NCI-H524 (cell line): ENCODE data around the gene PHF1.

Experiments used
- DNase-seq, 2 experiments: peaks; one replicate each; lab custom pipeline; 2025; lab: John Stamatoyannopoulos, UW

PHF1 gene

DNA sequence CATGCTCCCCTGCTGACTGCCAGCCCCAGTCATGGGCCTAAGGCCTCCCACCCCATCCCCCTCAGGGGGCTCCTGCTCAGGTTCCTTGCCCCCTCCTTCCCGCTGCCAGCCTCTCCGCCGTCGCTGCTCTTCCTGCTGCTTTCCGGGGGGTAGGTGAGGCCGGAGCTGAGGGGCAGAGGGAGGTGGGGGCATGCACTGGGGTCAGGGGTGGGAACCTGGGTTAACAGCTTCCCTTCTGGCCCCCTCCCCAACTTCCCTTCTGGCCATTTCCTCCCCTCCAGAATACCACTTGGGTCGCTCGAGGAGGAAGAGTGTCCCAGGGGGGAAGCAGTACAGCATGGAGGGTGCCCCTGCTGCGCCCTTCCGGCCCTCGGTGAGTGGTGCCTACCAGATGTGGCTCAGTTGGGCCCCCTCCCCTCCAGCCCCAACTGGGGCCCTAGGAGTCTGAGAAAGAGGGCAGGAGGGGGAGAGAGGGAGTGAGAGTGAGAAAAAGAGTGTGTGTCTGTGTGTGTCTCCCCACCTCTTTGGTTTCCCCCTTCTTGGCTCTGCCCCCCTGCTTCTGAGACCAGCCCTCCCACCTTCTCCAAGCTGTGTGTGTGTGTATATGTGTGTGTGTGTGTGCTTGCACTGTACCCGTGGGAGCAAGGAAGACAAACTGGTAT, 21.2 kb downstream of the PHF1 start:
- no peak for DNase-seq

DNA sequence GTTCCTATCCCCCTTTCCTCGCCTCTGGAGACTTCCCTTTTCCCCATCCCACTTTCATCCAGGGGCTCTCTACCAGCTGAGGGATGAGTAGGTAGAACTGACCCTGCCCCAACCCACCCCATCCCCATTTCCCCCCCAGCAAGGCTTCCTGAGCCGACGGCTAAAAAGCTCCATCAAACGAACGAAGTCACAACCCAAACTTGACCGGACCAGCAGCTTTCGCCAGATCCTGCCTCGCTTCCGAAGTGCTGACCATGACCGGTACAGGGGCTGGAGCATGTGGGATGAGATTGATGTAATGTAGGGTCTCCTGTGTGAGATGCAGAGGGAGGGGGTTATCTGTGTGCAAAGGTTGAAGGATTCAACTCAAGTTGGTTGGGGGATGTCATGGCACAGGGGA, 21.7 kb downstream of the PHF1 start:
- no peak for DNase-seq

DNA sequence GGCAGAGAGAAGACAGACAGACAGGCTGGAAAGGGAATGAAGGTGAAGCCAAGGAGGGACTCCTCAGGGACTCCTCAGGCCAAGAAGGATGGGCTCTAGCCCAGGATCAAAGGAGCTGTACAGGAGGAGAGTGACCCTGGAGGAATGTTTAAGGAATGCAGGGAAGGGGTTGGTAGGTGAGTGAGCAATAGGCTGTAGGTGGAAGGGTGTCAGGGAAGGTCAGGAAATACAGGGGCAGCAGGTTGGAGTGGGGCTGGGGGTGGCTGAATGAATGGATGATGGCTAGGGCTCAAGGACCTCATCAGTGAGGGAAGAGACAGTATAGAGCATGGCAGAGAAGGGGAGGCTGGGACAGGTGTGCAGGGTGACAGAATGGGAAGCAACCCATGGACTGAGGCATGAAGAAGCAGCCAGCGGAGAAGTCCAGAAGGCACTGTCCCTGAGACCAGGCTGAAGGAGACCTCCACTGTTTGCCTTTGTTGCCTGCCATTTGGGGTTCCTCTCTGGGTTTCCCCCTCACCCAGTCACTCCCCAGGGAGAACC, 22.3 kb downstream of the PHF1 start:
- DNase-seq = no peak

DNA sequence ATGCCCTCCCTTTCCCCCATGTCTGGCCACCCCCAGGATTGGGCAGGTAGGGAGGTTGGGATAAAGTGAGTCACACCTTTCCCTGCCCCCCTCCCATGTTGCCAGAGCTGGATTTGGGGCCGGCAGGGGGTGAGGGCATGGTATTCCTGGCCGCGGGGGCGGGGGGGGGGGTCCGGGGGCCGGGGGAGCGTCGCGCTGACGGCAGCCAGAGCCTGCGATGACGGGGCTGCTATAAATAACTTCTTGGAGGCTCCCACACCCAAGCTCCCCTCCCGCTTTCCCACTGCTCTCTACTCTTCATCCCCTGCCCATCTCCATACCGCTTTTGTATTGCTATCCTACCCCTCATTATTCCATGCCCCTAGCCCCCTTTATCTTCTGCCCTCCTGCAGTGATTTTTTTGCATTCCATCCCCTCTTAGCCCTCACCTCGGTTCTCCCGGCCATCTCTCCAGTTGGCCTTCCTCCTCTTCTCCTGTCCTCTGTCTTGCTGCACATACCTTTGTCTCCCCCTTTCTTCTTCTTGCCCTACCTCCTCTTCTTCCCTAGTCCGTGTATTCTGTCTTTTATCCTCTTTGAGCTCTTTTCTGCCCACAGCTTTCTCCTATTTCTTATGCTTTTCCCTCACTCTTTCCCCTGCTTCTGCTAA, 22.9 kb downstream of the PHF1 start:
- no peak for DNase-seq

DNA sequence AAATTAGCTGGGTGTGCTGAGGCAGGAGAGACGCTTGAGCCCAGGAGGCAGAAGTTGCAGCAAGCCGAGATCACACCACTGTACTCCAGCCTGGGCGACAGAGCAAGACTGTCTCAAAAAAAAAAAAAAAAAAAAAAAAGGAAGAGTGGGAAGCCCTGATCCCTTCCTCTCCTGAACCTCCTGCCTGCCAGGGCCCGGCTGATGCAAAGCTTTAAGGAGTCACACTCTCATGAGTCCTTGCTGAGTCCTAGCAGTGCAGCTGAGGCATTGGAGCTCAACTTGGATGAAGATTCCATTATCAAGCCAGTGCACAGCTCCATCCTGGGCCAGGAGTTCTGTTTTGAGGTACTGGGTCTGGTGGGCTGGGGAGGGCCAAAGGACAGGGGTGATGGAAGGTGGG, 24.1 kb downstream of the PHF1 start:
- no peak for DNase-seq

- DNase-seq = no peak
Measured at GRCh38 chr6:33437666-33438065, 26.9 kb downstream of the PHF1 start.

DNA sequence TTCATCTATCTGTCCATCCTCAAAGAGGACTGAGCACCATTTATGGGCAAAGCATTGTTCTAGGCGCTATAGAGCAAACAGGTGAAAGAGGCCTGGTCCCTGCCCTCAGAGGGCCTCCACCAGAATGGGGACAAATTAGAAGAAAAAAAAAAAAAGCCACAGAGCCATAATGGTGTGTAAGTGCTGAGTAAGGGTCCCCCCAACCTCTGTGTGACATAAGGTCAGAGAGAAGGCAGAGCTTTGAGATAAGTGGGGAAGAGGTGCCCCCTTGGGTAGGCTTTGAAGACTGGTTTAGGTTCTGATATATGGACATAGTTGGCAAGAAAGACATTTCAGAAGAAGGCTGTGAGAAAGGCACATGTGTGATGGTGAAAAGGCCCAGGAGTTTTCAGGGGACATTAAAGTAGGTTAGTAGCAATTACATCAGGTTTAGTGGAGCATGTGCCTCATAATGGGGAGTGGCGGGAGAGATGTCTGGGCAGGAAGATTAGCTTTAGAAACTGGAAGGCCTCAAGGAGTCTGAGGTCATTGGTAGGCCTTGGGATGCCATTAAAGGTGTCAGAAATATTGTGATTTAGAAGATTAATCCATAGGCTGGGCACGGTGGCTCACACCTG, 28.3 kb downstream of the PHF1 start:
- DNase-seq = no peak

GRCh38 chr6:33439956-33440648, 29.3 kb downstream of the PHF1 start:
- DNase-seq = no peak

- DNase-seq = no peak
Measured at GRCh38 chr6:33440649-33441309, 30.0 kb downstream of the PHF1 start.

DNA sequence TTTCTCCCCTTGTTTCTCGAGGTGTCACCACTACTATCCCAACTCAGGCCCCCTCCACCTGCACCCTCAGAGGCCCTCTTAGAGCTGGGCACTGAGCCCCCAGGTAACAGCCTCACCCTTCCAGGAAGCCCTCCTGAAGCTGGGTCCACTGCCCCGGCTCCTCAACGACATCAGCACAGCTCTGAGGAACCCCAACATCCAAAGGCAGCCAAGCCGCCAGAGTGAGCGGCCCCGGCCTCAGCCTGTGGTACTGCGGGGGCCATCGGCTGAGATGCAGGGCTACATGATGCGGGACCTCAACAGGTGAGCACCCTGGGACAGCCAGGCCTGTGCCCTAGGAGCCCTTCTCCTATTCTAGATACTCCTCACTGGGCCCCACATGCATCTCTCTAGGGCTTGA, 30.6 kb downstream of the PHF1 start:
- DNase-seq = no peak

DNA sequence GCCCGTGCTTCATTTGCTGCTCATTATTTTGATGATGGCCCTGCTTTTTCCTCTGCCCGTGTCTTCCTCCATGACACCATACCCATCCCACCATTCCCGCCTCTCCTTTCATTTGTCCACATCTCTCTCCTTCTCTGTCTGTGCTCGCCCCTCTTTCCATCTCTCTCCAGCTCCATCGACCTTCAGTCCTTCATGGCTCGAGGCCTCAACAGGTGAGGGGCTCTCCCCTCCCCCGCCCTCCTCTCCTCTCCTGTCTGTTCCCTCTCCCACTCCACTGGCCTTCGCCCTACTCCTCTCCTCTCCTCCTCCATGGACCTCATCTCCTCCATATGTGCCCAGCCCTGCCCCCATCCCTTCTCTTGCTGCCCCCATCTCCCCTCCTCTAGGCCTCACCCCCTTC, 31.5 kb downstream of the PHF1 start:
- DNase-seq = no peak

DNA sequence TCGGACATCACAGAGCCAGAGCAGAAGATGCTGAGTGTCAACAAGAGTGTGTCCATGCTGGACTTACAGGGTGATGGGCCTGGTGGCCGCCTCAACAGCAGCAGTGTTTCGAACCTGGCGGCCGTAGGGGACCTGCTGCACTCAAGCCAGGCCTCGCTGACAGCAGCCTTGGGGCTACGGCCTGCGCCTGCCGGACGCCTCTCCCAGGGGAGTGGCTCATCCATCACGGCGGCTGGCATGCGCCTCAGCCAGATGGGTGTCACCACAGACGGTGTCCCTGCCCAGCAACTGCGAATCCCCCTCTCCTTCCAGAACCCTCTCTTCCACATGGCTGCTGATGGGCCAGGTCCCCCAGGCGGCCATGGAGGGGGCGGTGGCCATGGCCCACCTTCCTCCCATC, 32.2 kb downstream of the PHF1 start:
- DNase-seq = no peak

DNA sequence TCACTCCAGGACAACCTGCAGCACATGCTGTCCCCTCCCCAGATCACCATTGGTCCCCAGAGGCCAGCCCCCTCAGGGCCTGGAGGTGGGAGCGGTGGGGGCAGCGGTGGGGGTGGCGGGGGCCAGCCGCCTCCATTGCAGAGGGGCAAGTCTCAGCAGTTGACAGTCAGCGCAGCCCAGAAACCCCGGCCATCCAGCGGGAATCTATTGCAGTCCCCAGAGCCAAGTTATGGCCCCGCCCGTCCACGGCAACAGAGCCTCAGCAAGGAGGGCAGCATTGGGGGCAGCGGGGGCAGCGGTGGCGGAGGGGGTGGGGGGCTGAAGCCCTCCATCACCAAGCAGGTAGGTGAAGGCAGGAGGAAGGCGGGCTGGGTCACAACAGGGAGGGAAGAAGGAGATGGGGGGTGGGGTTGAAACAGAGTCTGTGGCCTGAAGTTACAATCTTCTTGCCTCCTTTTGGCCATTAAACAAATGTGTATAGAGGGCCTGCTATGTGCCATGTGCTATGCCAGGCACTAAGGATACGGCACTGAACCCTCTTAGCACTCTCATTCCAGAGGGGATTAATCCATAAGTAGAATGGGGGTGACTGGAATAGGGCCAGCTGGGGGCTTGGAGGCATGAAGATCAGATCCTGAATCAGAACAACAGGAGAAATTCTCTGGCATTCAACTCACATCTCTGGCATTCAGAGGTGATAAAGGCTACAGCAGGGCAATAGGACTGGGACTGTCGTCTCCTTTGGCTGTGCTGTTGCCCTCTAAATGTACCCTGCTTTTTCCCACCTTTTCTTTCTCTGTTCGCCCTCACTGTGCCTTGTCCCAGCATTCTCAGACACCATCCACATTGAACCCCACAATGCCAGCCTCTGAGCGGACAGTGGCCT, 33.0 kb downstream of the PHF1 start:
- no peak for DNase-seq

GRCh38 chr6:33445119-33445603, 34.3 kb downstream of the PHF1 start:
- DNase-seq = no peak

DNA sequence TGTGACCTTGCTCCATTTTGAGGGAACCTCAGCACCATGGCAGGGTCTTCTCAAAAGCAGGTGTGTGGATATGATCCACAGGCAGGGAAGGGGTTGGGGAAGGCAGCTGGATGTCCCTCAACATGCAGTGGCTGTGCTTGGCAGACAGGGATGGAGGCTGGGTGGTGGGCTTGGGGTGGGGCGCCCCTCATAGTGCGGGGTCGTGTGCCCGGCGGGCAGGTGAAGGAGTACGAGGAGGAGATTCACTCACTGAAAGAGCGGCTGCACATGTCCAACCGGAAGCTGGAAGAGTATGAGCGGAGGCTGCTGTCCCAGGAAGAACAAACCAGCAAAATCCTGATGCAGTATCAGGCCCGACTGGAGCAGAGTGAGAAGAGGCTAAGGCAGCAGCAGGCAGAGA, 35.5 kb downstream of the PHF1 start:
- DNase-seq = no peak

- DNase-seq = no peak
Measured at GRCh38 chr6:33450434-33450833, 39.6 kb downstream of the PHF1 start.

DNA sequence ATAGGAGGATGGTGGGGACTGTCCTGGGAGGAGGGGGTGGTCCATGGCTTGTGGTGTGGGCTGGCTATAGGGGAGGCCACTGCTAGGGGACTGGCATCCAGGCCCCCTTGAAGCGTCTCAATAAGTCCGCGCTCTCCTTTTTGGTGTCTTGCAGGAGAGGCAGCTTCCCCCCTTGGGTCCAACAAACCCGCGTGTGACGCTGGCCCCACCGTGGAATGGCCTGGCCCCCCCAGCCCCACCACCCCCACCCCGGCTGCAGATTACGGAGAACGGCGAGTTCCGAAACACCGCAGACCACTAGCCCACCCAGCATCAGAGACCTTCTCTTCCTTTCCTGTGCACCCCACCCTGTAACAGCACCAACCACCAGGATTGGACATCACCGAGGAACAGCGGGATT, 40.8 kb downstream of the PHF1 start:
- DNase-seq = no peak

DNA sequence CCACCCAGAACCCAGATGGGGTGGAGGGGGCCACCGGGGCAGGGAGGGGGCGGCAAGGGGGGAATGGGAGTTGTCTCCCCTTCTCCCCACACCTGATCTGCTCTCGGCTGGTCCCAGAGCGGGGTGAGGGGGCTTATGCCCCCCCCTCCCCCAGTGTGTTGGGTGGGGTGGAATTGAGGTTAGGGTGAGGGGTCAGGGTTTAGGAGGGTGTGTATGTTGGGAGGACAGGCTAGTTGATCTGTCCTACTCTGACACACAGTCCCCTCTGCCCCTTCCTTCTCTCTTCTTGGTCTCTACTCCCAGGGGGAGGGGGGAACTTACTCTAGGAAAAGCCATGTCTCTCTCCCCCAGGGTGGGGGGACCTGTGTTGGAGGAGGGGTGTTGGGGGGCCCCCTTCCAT, 41.7 kb downstream of the PHF1 start:
- DNase-seq = no peak

- no peak for DNase-seq
Measured at GRCh38 chr6:33453393-33454008, 42.7 kb downstream of the PHF1 start.
